Upper lobe of right lung (tissue), 1 donor: ENCODE data around the gene SYNPO2. TPM values are rescaled to one million over a fixed set of nuclear protein-coding genes. Genes with fewer than 3 reads are reported as not detected.

Experiments
- ATAC-seq: fragments of 200-7000 bp; cut with Tn5 transposase; one replicate; pipeline ENCODE4 v1.9.1; 2020; ENCODE audit warnings: mild to moderate bottlenecking, moderate library complexity
- DNase-seq: peaks from one replicate; pipeline ENCODE4 v3.0.0-alpha.2; 2020
- H3K27ac ChIP-seq: fragments of 200-600 bp; one replicate; pipeline ENCODE4 v1.8.0; 2022
- H3K27me3 ChIP-seq: fragments of 200-600 bp; one replicate; pipeline ENCODE4 v1.8.0; 2022; ENCODE audit warnings: mild to moderate bottlenecking
- H3K36me3 ChIP-seq: fragments of 200-600 bp; one replicate; pipeline ENCODE4 v1.8.0; 2022
- H3K4me1 ChIP-seq: fragments of 200-600 bp; one replicate; pipeline ENCODE4 v1.8.0; 2022
- H3K4me3 ChIP-seq: fragments of 200-600 bp; one replicate; pipeline ENCODE4 v1.8.0; 2022; ENCODE audit warnings: mild to moderate bottlenecking
- H3K9me3 ChIP-seq: fragments of 200-600 bp; one replicate; pipeline ENCODE4 v1.8.0; 2022
- CTCF ChIP-seq: fragments of 200-600 bp; IDR thresholded peaks from one replicate; pipeline ENCODE4 v1.8.0; 2022; ENCODE audit warnings: antibody characterized with exemption
- intact Hi-C: fragments of 100-400 bp; cut with DNase I; formaldehyde crosslinking; loops from one replicate; pipeline ENCODE4 v1.11.0; 2022
- total RNA-seq: library from RNA; stranded (reverse); fragmentation: NEBNext Ultra II Directional; extraction: Animal tissue kit (Norgen Biotek cat#: 25700); gene quantifications from one replicate; pipeline ENCODE4 v1.2.1, GENCODE V29; 2021
- donor health status: DM: no; HTN: yes; CAD: no; lungs with severe emphysema.

SYNPO2 gene
- total RNA-seq, 1 donor from 2014 or later: 38.9 TPM

- no peak for TF ChIP-seq CTCF
- Histone ChIP-seq H3K9me3 (no peaks in the 10 kb centered on the region), H3K4me3 (no peak overlapping the region), H3K27ac (no peak overlapping the region), H3K36me3 (no peaks in the 10 kb centered on the region), H3K27me3 (no peaks in the 10 kb centered on the region), H3K4me1 (peaks cover 10% of the 10 kb centered on the region)
- DNase-seq (no peak), ATAC-seq (no peak)
- intact Hi-C loops: no loop called here
Measured at GRCh38 chr4:119104644-119105273, 216.1 kb downstream of the SYNPO2 start.

GRCh38 chr4:119105605-119106004 lies 217.0 kb downstream of the SYNPO2 start:
- intact Hi-C loops: no loop called here
- TF ChIP-seq CTCF: no peak
- DNase-seq: no peak
- Histone ChIP-seq H3K4me1 (peaks cover 10% of the 10 kb centered on the region), H3K9me3 (no peaks in the 10 kb centered on the region), H3K27ac (no peak overlapping the region), H3K27me3 (no peaks in the 10 kb centered on the region), H3K36me3 (no peaks in the 10 kb centered on the region), H3K4me3 (no peak overlapping the region)
- no peak for ATAC-seq

- DNase-seq: no peak
- no peak for TF ChIP-seq CTCF
- H3K9me3 ChIP-seq: no peaks in the 10 kb centered on the region
- ATAC-seq: no peak
- H3K27ac ChIP-seq: no peak overlapping the region
- no peaks in the 10 kb centered on the region for H3K27me3 ChIP-seq
- no peaks in the 10 kb centered on the region for H3K36me3 ChIP-seq
- peaks cover 10% of the 10 kb centered on the region for H3K4me1 ChIP-seq
- H3K4me3 ChIP-seq: no peak overlapping the region
- intact Hi-C loops: no loop called here
Measured at GRCh38 chr4:119106036-119107000, 217.7 kb downstream of the SYNPO2 start.

DNA sequence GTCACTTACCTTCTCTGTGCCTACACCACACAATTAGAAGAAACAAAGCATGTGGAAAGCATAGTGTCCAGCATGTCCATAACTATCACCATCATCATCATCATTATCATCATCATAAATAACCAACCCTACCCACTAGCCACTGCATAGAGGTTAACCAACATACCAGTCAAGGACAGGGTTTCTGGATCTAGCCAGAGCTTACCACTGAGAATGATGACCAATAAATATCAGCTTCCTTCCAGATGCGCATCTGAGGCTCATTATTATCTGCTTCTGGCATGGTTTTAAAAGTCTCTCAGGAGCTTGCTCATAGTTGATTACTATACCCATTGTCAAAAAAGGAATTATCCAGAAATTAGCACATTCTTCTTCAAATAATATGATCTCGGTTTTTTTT lies 221.5 kb downstream of the SYNPO2 start:
- TF ChIP-seq CTCF: no peak
- Histone ChIP-seq H3K36me3 (no peaks in the 10 kb centered on the region), H3K4me1 (peaks cover 9% of the 10 kb centered on the region), H3K27me3 (no peaks in the 10 kb centered on the region), H3K9me3 (no peaks in the 10 kb centered on the region), H3K27ac (no peak overlapping the region), H3K4me3 (no peak overlapping the region)
- intact Hi-C loops: no loop called here
- DNase-seq (no peak), ATAC-seq (no peak)

Other genes with a start within 250 kb of the SYNPO2 start
- gene METTL14, start 203.5 kb upstream of the SYNPO2 start, total RNA-seq: 47.0 TPM
- gene SEC24D, start 52.7 kb upstream of the SYNPO2 start, total RNA-seq: 48.1 TPM
- 0.23 TPM for gene MYOZ2, start 247.0 kb downstream of the SYNPO2 start, total RNA-seq